WERI-Rb-1 (cell line): Measurements from ENCODE around the gene DCP1A.
"Not testable (repeated sequence)": the region's sequence is repeated elsewhere in the genome, so short reads cannot be mapped to it uniquely, and the experiment has no call there.

Source experiments
- DNase-seq: peaks from one replicate; pipeline ENCODE4 v3.0.0-alpha.2; 2020
- H3K27ac ChIP-seq: fragments of 250-450 bp; sonication (Bioruptor Pico); 2 replicates; pipeline ENCODE4 v1.5.1; 2020; ENCODE audit warnings: mild to moderate bottlenecking, moderate library complexity
- H3K27me3 ChIP-seq: fragments of 250-450 bp; sonication (Bioruptor Pico); 2 replicates; pipeline ENCODE4 v1.5.1; 2021; ENCODE audit warnings: mild to moderate bottlenecking, low read depth, moderate library complexity; ENCODE audit not compliant: insufficient read depth, severe bottlenecking
- H3K36me3 ChIP-seq: fragments of 250-450 bp; sonication (Bioruptor Pico); 2 replicates; pipeline ENCODE4 v1.5.1; 2020; ENCODE audit warnings: mild to moderate bottlenecking, moderate library complexity
- H3K4me3 ChIP-seq: 2 replicates; pipeline ENCODE4 v1.5.1; 2011; ENCODE audit warnings: low read depth, mild to moderate bottlenecking, control low read depth, low read length
- H3K9me3 ChIP-seq: fragments of 250-450 bp; sonication (Bioruptor Pico); 2 replicates; pipeline ENCODE4 v1.5.1; 2021; ENCODE audit warnings: mild to moderate bottlenecking, moderate library complexity; ENCODE audit not compliant: severe bottlenecking
- CTCF ChIP-seq: IDR thresholded peaks from 2 replicates; pipeline ENCODE4 v1.5.1; 2011; ENCODE audit warnings: low read depth, mild to moderate bottlenecking, control low read depth, inconsistent platforms, low read length

Gene DCP1A

GRCh38 chr3:53377794-53378193 lies 30.5 kb upstream of the DCP1A start:
- no peaks in the 10 kb centered on the region for H3K36me3 ChIP-seq
- H3K27ac ChIP-seq, result no peak overlapping the region
- no peaks in the 10 kb centered on the region for H3K27me3 ChIP-seq
- no peak overlapping the region for H3K4me3 ChIP-seq
- no peaks in the 10 kb centered on the region for H3K9me3 ChIP-seq
- DNase-seq, result no peak
- TF ChIP-seq CTCF, result no peak

GRCh38 chr3:53376679-53377078 lies 29.3 kb upstream of the DCP1A start:
- H3K36me3 ChIP-seq, result no peaks in the 10 kb centered on the region
- H3K27ac ChIP-seq, result no peak overlapping the region
- TF ChIP-seq CTCF, result no peak
- no peak overlapping the region for H3K4me3 ChIP-seq
- H3K9me3 ChIP-seq, result no peaks in the 10 kb centered on the region
- no peak for DNase-seq
- no peaks in the 10 kb centered on the region for H3K27me3 ChIP-seq

- Histone ChIP-seq H3K4me3 (no peak overlapping the region), H3K27me3 (no peaks in the 10 kb centered on the region), H3K27ac (no peak overlapping the region), H3K36me3 (no peaks in the 10 kb centered on the region), H3K9me3 (no peaks in the 10 kb centered on the region)
- DNase-seq, result peak; percentile 74
- TF ChIP-seq CTCF, result peak; percentile 88
These were observed 27.7 kb upstream of the DCP1A start for GRCh38 chr3:53375019-53375418.

GRCh38 chr3:53370719-53371118 lies 23.4 kb upstream of the DCP1A start:
- H3K27me3 ChIP-seq, H3K4me3 ChIP-seq, H3K9me3 ChIP-seq, H3K27ac ChIP-seq, H3K36me3 ChIP-seq, DNase-seq: not testable (repeated sequence)

GRCh38 chr3:53361852-53362251 lies 14.5 kb upstream of the DCP1A start:
- Histone ChIP-seq H3K4me3 (no peak overlapping the region), H3K36me3 (no peaks in the 10 kb centered on the region), H3K27ac (no peak overlapping the region), H3K27me3 (no peaks in the 10 kb centered on the region), H3K9me3 (no peaks in the 10 kb centered on the region)
- DNase-seq, result no peak
- no peak for TF ChIP-seq CTCF

GRCh38 chr3:53357458-53357857 lies 10.1 kb upstream of the DCP1A start:
- Histone ChIP-seq H3K9me3 (no peaks in the 10 kb centered on the region), H3K27ac (no peak overlapping the region), H3K4me3 (no peak overlapping the region), H3K27me3 (no peaks in the 10 kb centered on the region), H3K36me3 (no peaks in the 10 kb centered on the region)
- TF ChIP-seq CTCF, result no peak
- no peak for DNase-seq
